ENCODE data around the gene ESRRG.

DNA sequence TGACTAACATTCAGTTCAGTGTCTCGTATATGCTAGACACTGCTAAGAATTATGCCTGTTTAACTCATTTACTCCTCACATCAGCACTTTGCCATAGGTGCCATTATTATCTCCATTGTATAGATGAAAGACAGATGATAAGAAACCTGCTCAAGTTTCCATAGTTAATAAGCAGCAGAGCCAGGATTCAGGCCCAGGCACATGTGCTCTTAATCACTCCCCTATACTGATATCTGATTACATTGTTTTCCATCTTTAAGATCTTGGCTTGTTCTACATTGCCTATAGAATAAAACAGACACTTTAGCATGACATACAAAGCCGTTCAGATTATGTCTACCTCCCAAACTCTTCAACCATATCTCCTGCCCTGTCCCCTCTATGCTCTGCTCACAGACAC is 269.5 kb downstream of the ESRRG start:
- no peak for TF ChIP-seq CTCF (IDR thresholded peaks at IDR 0.05; ENCODE audit: borderline replicate concordance, extremely low read depth, low read length, poor library complexity, severe bottlenecking)
- TF ChIP-seq EZH2 (IDR thresholded peaks at IDR 0.05; ENCODE audit: borderline replicate concordance, low read depth, low read length, severe bottlenecking), result no peak

All from DND-41 (cell line).